NCI-H1092 treated with DMSO at 0.1 percent for 48 hours (cell line): ENCODE results near the gene SSBP4.
A peak's percentile ranks its signal among the peaks of the same experiment; 100 is the strongest.
"Not testable (repeated sequence)": the region's sequence is repeated elsewhere in the genome, so short reads cannot be mapped to it uniquely, and the experiment has no call there.

Experiments
- DNase-seq: peaks from one replicate; lab custom pipeline; 2025; lab: John Stamatoyannopoulos, UW

The SSBP4 gene

DNA sequence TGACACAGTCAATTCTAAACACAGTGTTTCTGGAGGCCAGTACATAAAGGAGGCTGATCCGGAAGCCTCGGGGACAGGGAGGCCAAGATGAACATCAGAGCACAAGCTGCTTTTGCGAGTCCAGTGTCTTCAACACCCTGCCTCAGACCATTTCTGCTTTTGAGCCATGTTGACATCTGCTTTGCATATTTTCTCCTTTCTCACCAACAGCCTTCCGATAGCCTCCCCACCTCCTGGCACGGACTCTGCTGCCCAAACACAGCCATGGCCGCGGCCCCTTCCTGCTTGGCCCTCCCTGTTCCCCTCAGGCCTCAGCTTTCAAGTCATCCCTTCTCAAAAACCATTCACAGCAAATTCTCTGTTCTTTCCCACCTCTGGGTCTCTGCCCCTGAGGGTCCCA lies 25.4 kb upstream of the SSBP4 start:
- DNase-seq: no peak

DNA sequence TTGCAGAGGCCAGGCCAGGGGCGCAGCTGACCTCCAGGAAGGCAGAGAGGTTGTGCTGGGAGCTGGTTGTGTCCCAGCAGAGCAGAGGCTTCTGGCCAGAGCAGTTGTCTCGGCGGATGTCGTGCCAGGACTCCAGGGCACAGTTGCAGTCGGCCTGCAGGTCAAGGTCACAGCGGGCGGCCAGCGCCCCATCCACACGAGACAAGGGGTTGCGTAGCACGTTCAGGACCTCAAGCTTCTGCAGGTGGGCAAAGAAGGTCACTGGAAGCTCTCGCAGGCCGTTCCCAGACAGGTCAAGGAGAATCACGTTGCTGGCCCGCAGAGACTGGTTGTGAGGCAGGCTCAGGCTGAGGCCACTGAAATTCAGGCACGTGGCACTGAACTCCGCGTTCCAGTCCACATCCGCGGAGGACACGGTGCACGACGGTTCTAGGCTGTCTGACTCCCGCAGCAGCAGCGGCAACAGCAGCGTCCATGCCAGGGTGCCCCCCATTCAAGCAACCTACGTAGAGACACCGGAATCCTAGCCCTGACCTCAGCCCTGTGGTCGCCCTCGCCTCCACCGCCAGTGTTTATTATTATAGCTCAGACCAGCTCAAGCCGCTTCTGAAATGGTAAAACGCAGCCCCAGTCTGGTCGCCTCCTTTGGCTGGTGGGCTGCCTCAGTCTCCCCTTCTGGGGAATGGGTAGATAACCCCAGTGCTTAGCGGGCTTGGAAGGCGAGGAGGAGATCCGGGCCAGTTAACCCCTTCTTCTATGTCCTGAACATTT lies 22.5 kb upstream of the SSBP4 start:
- DNase-seq: no peak

DNA sequence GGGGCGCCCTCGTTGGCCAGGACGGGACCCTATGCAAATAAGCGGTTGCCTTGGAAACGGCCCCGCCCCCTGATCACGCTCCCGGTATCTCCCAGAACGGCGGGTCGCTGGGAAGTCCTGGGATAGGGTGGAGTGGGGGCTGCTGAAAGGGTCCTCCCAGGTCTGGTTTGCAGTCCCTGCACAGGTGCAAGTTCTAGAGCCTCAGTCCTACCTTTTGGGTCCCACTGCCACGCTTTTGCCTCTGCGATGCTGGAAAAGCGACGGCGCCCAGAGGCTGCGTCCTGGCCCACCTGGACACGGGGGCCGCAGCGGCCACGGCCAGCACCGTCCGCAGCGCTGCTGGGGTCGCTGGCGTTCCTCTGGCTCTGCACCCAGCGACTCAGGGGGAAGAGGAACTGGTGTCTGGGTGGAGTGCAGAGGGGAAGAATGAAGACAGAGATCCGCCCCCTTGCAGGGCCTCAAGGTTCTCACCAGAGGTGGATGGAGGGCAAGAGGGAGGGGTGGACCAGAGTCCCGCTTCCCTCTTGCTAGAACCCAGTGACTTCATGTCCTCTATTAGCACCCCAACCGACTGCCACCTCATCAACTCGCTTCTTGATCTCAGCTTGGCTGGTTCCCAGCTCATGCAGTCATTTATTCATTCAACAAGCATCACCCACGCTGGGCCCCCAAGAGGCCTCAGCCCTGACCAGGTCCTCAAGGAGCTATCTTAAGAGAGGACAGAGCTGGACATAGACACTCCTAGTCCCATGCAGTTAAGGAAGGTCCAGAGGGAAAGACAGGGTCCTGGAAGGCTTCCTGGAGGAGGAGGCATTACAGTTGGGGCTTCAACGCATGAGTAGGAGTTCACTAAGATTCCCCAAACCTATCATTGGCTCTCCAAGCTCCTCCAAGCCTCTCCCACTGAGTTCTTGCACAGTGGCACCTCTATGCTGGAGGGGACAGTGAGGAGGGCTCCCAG lies 21.7 kb upstream of the SSBP4 start, which contains the start of gene LRRC25:
TSS of gene LRRC25 (minus strand) at position 381 of the 961 bp plus-strand sequence. CDS start 659 bp downstream, outside the sequence.
- no peak for DNase-seq

DNA sequence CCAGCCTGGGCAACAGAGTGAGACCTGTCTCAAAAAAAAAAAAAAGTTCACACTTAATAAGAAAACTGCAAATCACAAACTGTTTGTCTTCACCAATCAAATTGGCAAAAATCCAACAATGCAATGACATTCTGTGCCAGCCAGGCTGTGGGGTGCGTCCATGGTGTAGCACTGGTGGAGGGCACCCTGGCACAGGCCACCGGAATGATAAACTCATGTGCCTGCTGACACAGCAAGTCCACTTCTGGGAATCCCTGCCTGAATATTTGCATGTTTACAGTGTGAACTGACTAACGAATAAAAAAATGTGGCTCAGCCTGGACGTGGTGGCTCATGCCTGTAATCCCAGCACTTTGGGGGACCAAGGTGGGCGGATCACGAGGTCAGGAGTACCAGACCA lies 20.2 kb upstream of the SSBP4 start:
- no peak for DNase-seq

DNA sequence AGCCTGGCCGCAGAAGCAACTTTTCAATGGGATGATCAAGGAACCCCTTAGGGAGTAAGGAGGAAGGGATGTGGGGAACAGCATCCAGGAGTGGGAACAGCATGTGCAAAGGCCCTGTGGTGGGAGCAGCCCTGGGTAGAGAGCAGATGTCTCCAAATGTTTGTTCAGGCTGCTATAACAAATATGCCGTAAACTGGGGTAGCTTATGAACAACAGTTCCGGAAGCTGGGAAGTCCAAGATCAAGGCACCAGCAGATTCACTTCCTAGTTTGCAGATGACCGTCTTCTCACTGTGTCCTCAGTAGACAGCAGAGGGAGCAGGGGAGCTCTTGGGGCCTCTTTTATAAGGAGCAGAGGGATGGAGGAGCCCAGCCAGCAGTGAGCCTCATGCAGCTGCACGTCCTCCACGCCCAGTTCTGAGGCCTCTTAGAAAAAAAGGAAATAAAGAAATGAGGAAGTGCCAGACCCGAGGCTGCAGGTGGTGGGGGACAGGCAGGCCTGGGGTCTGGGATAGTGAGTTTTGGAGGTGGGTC lies 17.6 kb upstream of the SSBP4 start:
- no peak for DNase-seq

DNA sequence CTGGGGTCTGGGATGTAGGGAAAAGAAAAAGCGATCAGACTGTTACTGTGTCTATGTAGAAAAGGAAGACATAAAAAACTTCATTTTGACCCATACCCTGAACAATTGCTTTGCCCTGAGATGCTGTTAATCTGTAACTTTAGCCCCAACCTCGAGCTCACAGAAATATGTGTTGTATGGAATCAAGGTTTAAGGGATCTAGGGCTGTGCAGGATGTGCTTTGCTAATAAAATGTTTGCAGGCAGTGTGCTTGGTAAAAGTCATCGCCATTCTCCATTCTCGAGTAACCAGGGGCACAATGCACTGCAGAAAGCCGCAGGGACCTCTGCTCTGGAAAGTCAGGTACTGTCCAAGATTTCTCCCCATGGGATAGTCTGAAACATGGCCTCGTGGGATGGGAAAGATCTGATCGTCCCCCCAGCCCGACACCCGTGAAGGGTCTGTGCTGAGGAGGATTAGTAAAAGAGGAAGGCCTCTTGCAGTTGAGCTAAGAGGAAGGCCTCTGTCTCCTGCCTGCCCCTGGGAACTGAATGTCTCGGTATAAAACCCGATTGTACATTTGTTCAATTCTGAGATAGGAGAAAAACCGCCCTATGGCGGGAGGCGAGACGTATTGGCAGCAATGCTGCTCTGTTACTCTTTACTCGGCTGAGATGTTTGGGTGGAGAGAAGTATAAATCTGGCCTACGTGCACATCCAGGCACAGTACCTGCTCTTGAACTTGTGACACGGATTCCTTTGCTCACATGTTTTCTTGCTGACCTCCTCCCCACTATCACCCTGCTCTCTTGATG lies 16.5 kb upstream of the SSBP4 start:
- not testable (repeated sequence) for DNase-seq

DNA sequence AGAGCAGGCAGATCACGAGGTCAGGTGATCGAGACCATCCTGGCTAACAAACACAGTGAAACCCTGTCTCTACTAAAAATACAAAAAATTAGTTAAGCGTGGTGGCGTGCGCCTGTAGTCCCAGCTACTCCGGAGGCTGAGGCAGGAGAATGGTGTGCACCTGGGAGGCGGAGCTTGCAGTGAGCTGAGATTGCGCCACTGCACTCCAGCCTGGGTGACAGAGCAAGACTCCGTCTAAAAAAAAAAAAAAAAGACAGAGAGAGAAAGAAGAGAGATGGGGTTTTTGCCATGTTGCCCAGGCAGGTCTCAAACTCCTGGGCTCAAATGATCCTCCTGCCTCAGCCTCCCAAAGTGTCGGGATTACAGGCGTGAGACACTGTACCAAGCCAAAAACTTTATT lies 13.4 kb upstream of the SSBP4 start:
- DNase-seq: not testable (repeated sequence)

DNA sequence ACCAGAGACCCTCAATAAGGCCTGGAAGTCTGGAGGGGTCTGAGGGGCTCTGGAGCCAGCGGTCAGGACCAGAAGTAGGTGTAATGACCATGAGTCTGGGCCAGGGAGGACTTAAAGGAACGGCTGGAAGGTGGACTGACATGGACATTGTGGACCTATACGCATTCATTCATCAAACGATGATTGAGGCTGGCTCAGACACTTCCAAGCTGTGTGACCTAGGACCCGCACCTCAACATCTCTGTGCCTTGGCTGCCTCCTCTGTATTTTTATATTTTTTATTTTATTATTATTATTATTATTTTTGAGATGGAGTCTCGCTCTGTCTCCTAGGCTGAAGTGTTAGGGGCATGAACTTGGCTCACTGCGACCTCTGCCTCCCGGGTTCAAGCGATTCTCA lies 12.4 kb upstream of the SSBP4 start:
- no peak for DNase-seq

DNA sequence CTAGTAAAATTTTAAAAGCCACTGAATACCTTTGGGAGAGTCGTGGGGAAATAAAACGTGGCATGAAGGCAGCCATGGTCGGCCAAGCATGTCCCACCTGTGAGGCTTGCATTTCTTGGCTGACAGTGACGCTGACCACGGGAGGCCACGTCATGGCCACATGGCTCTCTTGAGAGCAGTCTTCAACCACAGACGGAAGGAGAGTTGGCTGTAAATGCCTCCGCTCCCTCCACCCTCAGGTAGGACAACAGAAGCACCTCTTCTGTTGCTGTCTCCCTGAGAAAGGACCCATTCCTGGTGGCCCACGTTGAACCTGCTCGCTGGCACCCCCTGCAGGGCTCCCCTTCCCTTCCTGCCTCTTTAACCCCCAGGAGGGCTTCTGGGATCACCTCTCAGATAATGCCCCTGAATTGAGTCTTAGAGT lies 11.1 kb upstream of the SSBP4 start:
- DNase-seq: peak; percentile 17

DNA sequence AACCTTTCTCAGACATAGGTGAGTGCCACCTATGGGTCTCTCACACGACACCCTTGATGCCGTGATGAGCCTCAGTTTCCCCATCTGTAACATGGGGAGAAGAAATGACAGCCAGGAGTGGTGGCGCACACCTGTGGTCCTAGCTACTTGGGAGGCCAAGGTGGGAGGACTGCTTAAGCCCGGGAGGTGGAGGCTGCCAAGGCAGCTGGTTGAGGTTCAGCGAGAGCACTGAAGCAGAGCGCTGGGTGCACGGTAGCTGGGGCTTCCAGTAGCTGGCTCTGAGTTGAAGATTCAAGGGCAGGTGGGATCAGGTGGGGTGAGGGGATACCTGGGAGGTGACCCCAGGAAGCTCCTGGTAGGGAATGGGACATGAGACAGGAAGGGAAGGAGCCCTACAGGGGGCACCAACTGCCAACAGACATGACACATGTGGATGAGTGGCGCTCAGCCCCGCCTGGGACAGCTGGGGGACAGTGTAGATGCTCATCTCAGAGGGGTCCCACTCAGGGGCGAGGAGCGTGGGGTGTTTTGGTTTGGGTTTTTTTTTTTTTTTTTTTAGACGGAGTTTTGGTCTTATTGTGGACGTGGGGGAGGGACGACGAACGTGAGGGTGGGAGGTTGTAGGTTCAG lies 6.5 kb upstream of the SSBP4 start:
- DNase-seq: no peak

DNA sequence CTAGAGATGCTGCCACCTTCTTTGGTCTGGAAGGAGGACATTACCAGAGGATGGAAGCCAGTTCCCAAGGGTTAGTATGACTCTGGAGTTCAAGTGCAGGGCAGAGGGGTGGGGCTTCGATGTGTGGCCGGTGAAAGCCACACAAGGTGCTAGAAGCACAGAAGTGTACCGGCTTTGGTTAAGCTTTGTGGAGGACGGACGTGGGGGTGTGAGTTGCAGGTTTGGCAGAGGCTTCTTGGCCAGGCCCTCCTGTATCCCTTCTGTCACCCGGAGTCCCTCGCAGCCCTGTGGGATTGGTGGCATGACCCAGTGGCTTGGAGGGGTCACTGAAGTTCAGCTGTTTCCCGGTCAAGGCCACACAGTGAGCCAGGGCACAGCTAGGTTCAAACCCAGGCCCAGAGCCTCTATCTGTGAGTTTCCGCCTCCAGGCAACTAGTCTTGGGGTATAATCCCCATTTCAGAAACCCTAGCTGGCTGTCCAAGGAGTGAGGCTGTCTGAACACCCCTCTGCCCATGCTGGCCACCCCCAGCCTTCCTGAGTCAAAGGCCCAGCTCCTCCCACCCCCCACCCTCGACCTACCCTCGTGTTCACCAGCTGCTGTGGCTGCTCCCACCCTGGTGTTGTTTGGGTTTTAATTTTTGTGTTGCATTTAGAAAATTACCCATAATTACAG lies 4.6 kb upstream of the SSBP4 start:
- DNase-seq: no peak

DNA sequence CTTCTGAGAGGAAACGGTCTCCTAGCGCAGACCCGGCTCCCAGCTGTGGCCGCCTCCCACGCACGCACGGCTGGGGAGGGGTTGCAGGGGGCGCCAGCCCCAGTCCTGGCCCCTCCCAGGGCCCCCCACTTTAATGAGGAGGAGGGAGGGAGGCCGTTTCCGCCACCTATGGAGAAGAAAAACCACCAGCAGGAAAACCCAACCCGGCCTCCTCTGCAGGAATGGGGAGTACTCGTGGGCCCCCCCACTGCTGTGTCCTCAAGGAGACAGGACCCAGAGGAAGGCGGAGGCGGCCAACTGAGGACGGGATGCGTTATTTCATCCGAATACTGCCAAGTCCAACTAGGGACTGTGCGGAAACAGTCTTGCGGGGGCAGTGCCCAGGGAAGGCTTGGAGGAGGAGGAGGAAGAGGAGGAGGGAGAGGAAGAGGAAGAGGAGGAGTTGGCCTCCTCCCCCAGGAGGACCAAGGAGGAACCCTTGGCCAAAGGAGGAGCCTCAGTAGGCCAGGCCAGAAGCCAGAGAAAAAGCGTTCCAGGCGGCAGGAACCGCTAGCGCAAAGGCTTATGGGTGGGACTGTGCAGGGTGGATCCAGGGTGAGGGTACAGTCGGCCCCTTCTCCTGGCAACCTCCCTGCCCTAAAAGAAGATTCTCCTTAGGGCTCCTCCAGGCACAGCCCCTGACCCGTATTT lies 3.9 kb upstream of the SSBP4 start:
- no peak for DNase-seq

DNA sequence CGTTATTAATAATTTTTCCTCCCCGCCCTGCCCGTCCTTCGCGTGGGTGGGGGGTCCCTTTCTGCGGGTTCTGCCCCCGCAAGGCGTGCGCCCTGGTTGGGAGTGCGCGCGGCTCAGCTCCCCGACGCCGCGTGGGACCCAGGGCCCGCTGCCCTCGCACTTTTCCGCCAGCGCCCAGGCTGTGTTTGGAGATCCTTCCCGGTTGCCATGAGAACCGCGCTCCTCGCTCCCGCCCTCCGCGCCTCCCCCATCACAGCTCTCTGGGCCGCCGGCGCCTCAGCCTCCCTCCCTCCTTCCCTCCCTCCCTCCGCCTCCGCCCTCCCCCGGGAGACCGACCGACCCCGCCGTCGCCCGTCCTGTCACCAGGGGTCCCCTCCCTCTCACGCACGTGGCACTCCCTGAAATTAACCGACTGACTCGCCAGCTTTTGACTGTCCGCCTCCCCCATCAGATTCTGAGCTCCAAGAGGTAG lies 2.4 kb upstream of the SSBP4 start:
- peak; percentile 78 for DNase-seq

DNA sequence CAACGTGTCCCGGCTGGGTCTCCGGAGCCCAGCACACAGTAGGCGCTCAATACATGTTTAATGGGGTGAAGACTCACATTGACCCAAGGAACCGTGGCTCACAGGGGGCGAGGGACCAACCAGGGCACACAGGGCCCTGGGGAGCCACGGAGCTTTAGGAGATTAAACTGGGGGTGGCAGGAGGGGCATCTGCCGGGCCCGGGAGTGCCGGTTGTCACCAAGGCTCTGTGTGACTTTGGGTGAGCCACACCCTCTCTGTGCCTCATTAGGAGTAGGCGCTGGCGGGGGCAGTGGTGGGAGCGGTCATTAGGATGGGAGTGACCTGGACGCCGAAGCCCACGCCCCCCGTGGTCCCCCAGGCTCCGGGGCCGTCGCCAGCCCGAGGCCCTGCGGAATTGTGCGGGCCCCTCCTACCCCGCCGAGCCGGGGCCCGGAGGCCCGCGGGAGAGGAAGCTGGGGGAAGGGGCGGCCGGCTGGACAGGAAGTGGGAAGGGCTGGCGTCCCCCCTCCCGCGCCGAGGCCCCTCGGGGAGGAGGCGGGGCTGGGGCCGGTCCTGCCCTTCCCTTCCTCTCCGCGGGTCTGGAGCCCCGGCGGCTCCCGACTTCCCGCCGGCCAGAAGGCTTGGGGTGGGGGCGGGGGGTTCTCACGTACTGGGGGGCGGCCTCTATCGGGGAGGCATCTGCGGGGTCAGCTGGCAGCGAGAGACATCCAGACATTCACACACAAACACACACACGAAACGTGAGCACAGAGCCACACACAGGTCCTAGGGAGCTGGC lies 1.8 kb upstream of the SSBP4 start:
- DNase-seq: peak; percentile 60

DNA sequence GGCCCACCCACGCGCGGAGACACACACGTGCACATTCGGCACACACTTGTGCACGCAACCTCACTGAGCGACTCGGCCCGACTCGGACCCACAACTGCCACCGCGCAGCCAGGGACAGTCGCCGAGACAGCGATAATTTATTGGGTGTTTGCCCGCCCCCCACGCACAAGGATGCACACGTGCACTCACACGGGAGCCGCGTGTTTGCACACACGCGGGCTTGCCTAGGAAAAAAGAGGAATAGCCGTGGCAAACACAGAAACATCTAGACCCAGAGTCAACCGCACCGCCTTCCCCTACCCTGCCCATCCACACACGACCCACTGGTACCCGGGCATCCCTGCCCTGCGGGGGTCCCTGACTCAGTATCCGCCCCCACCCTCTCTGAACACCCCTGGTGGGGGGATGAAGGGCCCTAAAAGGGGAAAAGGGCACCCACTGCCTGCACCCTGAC lies 1.1 kb upstream of the SSBP4 start:
- no peak for DNase-seq

DNA sequence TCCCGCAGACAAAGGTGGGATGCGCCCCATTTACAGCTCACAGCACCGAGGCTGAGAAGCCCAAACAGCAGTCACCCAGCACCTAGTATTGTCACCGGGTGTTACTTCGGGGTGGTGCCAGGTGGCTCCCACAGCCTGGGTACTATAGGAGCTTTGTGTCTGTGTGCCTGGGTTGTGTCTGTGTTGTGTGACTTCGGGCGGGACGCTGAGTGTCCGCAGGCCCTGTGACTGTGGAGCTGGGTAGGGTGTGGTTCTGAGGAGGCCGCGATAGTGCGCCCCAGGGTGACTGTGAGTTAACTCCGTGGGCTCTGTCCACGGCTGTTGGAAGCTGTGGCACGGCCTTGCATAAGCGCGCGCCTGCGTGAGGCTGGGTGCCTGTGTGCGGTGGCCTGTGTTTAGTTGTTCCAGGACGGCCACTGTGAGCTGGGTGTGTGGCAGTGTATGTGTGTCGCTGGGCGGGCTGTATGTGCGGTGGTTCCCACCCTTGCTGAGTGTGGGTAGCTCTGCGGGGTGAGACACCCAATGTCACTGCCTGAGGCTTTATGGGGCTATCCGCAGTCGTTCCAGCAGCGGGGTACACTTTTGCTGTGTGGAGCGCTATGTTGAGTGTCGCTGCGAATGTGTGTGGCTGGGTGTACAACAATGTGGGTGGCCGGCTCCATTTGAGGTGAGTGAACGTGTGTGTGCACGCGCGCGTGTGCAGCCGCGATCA lies 559 bp upstream of the SSBP4 start:
- DNase-seq: no peak

DNA sequence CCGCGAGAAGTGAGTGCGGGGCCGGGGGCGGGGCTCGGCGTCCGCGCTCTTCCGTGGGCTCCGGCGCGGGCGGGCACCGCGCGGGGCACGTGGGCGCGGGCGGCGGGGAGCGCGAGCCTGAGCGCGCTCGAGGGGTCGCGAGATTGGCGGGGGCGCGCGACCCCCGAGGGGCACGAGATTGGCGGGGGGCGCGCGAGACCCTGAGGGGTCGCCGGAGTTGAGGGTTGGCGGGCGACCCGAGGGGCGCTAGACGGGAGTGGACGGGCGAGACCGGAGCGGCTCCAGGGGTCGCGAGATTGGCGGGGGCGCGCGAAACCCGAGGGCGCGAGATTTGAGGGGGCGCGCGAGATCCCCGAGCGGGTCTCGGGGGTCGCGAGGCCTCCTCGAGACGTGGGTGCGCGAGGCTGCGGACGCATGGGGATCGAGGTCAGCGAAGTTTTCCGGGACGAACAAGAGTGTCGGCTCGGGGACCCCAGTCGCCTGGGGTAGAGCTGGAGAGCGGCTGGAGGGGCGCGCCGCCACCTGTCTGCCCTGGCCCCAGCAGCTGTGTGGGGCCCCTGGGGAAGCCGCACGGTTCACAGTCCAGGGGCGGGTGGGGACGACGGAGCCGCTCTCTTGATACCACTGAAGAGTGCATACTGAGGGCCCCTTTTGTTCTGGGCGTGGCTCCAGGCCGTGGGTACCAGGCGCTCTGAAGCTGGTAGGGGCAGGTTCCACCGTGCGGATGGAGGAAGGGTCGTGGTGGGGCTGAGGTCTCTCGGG lies 682 bp downstream of the SSBP4 start:
- DNase-seq: peak; percentile 20

DNA sequence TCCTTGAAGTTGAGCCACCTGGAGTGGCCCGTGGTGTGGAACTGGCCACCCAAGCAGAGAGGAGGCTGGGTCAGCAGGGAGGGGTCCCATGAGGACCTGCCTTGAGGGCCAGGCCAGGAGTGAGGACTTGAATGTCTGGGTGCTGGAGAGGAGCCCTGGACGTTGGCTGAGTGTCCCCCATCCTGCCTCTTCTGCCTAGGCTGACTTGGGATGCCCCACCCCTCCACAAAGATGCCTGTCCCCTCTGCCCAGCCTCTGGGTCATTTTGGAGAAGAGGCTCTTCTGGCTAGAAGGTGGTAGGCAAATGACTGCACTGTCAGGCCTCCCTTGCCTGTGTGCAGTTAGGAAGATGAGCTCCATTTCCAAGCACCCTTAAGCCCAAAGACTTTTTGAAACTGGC lies 1.7 kb downstream of the SSBP4 start:
- no peak for DNase-seq
